Psoas muscle (tissue), 8 donors: ENCODE results near the gene LRRC71. TPM values are rescaled to one million over a fixed set of nuclear protein-coding genes. Genes with fewer than 3 reads are reported as not detected.

Source experiments
- ATAC-seq, 4 donors: fragments of 200-7000 bp; cut with Tn5 transposase; one replicate each; pipeline ENCODE4 v1.9.1; 2020; ENCODE audit warnings: moderate library complexity in 3 of 4, mild to moderate bottlenecking in 2 of 4
- DNase-seq, 2 donors: peaks; one replicate each; pipeline ENCODE4 v3.0.0-alpha.2; 2020
- H3K27ac ChIP-seq: fragments of 200-600 bp; one replicate; pipeline ENCODE4 v1.8.0; 2022
- H3K27me3 ChIP-seq, 3 donors: fragments of 200-600 bp in 1 of 3; one replicate each; pipeline versions ENCODE4 v1.6.1 to v1.8.0; 2013 to 2022; ENCODE audit warnings: low read length in 2 of 3, mild to moderate bottlenecking in 2 of 3, moderate library complexity in 1 of 3; ENCODE audit not compliant: insufficient read depth in 3 of 3
- H3K36me3 ChIP-seq, 2 donors: fragments of 200-600 bp in 1 of 2; one replicate each; pipeline versions ENCODE4 v1.6.1 to v1.8.0; 2013 to 2022; ENCODE audit warnings: low read depth in 1 of 2, mild to moderate bottlenecking in 1 of 2, moderate library complexity in 1 of 2; ENCODE audit not compliant: insufficient read depth in 1 of 2
- H3K4me1 ChIP-seq: fragments of 200-600 bp; one replicate; pipeline ENCODE4 v1.8.0; 2022
- H3K4me3 ChIP-seq: fragments of 200-600 bp; one replicate; pipeline ENCODE4 v1.8.0; 2022; ENCODE audit warnings: mild to moderate bottlenecking
- H3K9me3 ChIP-seq: fragments of 200-600 bp; one replicate; pipeline ENCODE4 v1.8.0; 2022
- whole genome bisulfite sequencing, 3 donors: extraction: QIAGEN DNeasy Blood & Tissue Kit; methylation state at CpG; one replicate each; pipeline versions ENCODE4 v1.1.6 to v1.1.7; 2013; 5-methylcytosine and 5-hydroxymethylcytosine counted together
- intact Hi-C, 2 donors: fragments of 100-400 bp; cut with DNase I; formaldehyde crosslinking; loops; one replicate each; pipeline versions ENCODE4 v1.11.0 to v1.14.2; 2022
- long read RNA-seq, 2 donors: library from polyadenylated mRNA; unstranded; transcript quantifications; one replicate each; pipeline ENCODE4 v2.0.0, GENCODE V29; 2021
- polyA plus RNA-seq, 3 donors: library from polyadenylated mRNA; stranded (reverse); fragments of 200-250 nt; gene quantifications; one replicate each; pipeline ENCODE4 v1.2.3, GENCODE V29; 2013
- total RNA-seq, 4 donors: library from RNA; stranded (reverse); fragmentation: NEBNext Ultra II Directional in 2 of 4; extraction: Animal tissue kit (Norgen Biotek cat#: 25700) in 2 of 4; gene quantifications; one replicate each; pipeline versions ENCODE4 v1.2.1 to v1.2.4, GENCODE V29; 2021 to 2023
- TF ChIP-seq, protein P1 (sequence below): fragments of 200-600 bp; IDR thresholded peaks from one replicate; pipeline ENCODE4 v1.8.0; 2022; ENCODE audit warnings: antibody characterized with exemption
- donor health status: healthy with polysubstance abuse.
- donor health status: DM: no; HTN: no; CAD: no; lungs with moderate emphysema.
- donor health status: Bipolar disorder and iron deficiency.
- donor health status: healthy.
- donor health status: DM: yes; HTN: yes; CAD: no.
- donor health status: DM: no; HTN: no; CAD: no.
- donor health status: DM: no; HTN: no; CAD: no.
- donor health status: DM: yes; HTN: yes; CAD: no.

Gene LRRC71
- not detected for total RNA-seq
- polyA plus RNA-seq: under 1 TPM in 2 of 3 donors, not detected in 1; 0.03 TPM
- long read RNA-seq, donor 1: 0 reads
- long read RNA-seq, donor 2: 0 reads

DNA sequence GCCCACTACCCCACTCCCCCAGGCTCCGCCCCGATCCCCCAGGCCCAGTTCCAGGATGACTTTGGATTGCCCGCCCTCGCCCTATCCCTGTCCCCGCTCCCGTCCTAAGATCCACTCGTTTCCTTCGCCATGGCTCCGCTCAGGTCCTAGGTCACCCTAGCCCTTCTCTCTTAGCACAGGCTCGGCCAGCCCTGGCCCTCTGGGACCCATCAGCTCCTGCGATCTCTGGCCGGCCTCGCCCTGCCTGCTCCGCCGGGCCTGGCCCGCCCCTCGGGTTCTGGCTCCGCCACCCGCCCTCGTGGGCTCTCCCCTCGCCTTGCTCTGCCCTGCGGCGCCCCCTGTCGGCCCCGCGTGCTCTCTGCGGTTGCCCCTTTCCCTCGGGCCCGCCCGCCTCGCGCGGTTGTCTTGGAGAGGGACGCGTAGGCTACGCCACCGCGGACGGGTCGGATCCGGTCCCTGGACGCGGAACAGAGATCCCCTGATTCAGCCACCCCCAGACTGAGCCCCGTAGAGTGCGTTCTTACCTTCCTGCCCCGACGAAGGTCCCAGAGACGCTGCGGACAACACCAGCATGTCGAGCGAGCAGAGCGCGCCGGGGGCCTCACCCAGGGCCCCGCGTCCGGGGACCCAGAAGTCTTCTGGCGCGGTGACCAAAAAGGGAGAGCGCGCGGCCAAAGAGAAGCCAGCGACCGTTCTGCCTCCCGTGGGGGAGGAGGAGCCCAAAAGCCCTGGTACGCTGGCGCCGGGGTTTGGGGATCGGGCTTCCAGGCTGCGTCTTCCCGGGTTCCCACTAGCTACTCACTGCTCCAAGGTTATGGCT, at the start of gene LRRC71:
Gene LRRC71, plus strand, starts transcription at position 400 of the 820 bp plus-strand sequence. Its CDS starts 172 bp downstream, at position 572.
- Histone ChIP-seq H3K27me3 (peaks cover 0 to 59% (median 32%) of the 10 kb centered on the region in 3 donors), H3K27ac (no peak within 1 kb of the TSS), H3K36me3 (no peaks in the 10 kb centered on the region), H3K9me3 (no peaks in the 10 kb centered on the region), H3K4me3 (peak within 1 kb of the TSS; percentile 41), H3K4me1 (peaks cover 6% of the 10 kb centered on the region)
- peak; percentile 82 to 90 for DNase-seq
- 6 to 7% (median 7%) methylated on average over 68 to 71 of the region's 71 CpGs for WGBS, 3 donors
- intact Hi-C loops: loop anchor here in 1 of 2 donors (2.0 kb wide), 1 partner anchor 30 kb away; no protein-coding TSS in a partner anchor
- TF ChIP-seq, protein P1, sequence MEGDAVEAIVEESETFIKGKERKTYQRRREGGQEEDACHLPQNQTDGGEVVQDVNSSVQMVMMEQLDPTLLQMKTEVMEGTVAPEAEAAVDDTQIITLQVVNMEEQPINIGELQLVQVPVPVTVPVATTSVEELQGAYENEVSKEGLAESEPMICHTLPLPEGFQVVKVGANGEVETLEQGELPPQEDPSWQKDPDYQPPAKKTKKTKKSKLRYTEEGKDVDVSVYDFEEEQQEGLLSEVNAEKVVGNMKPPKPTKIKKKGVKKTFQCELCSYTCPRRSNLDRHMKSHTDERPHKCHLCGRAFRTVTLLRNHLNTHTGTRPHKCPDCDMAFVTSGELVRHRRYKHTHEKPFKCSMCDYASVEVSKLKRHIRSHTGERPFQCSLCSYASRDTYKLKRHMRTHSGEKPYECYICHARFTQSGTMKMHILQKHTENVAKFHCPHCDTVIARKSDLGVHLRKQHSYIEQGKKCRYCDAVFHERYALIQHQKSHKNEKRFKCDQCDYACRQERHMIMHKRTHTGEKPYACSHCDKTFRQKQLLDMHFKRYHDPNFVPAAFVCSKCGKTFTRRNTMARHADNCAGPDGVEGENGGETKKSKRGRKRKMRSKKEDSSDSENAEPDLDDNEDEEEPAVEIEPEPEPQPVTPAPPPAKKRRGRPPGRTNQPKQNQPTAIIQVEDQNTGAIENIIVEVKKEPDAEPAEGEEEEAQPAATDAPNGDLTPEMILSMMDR: peak; percentile 85
- ATAC-seq: peak; percentile 81 to 95 (median 92)

DNA sequence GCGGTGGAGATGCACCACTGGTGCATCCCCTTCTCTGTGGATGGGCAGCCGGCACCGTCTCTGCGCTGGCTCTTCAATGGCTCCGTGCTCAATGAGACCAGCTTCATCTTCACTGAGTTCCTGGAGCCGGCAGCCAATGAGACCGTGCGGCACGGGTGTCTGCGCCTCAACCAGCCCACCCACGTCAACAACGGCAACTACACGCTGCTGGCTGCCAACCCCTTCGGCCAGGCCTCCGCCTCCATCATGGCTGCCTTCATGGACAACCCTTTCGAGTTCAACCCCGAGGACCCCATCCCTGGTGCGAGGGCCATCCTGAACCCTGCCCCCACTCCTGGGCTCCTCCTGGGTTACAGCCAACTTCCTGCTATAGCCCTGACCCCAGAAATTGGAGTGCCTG, 46.8 kb upstream of the LRRC71 start:
- H3K27me3 ChIP-seq: no peaks in the 10 kb centered on the region
- ATAC-seq: no peak
- H3K9me3 ChIP-seq: no peaks in the 10 kb centered on the region
- peak in 1 of 2 donors; percentile 30 for DNase-seq
- H3K36me3 ChIP-seq: no peaks in the 10 kb centered on the region
- no peaks in the 10 kb centered on the region for H3K4me1 ChIP-seq
- TF ChIP-seq, protein P1: no peak
- H3K27ac ChIP-seq: no peak overlapping the region
- intact Hi-C loops: no loop called here
- WGBS, 3 donors: 75 to 84% (median 78%) methylated on average over 18 of the region's 18 CpGs
- H3K4me3 ChIP-seq: no peak overlapping the region

DNA sequence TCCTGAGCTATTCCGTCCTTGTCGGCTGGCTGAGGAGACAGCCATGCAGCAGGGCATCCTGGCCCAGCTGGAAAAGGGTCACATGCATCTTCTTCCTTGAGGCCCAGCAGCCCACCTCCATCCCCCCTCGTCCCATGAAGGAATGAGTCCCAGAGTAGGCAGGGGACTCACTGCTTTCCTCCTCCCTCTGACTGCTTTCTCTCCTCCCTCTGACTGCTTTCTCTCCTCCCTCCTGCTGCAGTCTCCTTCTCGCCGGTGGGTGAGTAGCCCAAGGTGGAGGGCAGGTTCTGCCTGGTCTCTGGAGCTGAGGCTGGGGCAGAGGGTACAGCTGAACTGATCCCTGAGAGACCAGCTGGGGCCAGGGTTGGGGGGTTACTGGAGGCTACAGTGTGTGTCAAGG, 46.3 kb upstream of the LRRC71 start:
- H3K27me3 ChIP-seq: no peaks in the 10 kb centered on the region
- 83 to 91% (median 85%) methylated on average over 4 to 5 of the region's 5 CpGs for WGBS, 3 donors
- no peak overlapping the region for H3K27ac ChIP-seq
- DNase-seq: peak in 1 of 2 donors; percentile 24
- no peak overlapping the region for H3K4me3 ChIP-seq
- no peaks in the 10 kb centered on the region for H3K9me3 ChIP-seq
- intact Hi-C loops: no loop called here
- H3K4me1 ChIP-seq: no peaks in the 10 kb centered on the region
- no peaks in the 10 kb centered on the region for H3K36me3 ChIP-seq
- no peak for ATAC-seq
- TF ChIP-seq, protein P1: no peak

DNA sequence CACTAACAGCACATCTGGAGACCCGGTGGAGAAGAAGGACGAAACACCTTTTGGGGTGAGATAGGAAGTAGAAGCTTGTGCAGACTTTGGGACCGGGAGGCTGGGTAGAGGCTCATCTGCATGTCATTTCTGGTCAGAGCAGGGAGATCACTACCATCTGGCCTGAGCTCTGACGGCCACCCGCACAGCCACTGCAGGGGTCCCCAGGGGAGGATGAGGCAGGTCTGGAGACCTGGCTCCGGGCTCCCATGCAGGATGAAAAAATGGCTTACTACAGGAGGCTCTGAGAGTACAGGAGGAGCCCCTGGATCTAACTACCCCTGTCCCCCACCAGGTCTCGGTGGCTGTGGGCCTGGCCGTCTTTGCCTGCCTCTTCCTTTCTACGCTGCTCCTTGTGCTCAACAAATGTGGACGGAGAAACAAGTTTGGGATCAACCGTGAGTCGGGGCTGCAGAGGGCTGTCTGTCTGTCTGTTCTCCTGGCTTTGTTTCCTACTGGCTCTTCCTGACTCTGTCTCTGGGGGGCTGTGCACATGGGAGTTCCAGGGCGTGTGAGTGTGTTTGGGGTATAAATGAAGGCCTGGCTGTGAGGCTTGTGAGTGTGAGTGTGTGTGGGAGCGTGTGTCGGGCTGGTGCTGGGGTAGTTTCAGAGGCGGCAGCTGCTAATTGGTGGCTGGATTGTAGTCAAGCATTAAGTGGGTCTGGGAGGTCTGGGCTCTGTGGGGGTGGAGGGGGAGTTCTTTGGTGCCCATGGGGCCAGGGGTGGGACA, 45.7 kb upstream of the LRRC71 start:
- Histone ChIP-seq H3K27ac (no peak overlapping the region), H3K27me3 (no peaks in the 10 kb centered on the region), H3K9me3 (no peaks in the 10 kb centered on the region), H3K4me1 (no peaks in the 10 kb centered on the region), H3K4me3 (no peak overlapping the region), H3K36me3 (no peaks in the 10 kb centered on the region)
- intact Hi-C loops: no loop called here
- ATAC-seq (no peak), DNase-seq (peak in 1 of 2 donors; percentile 20)
- 72 to 77% (median 77%) methylated on average over 16 of the region's 16 CpGs for WGBS, 3 donors
- TF ChIP-seq, protein P1: no peak
